Heart left ventricle (tissue), 16 donors: ENCODE results near the gene EIF3J. TPM values are rescaled to one million over a fixed set of nuclear protein-coding genes. Genes with fewer than 3 reads are reported as not detected.

Source experiments
- ATAC-seq, 4 donors: fragments of 200-7000 bp; cut with Tn5 transposase; one replicate each; pipeline ENCODE4 v1.9.1; 2020 to 2022; ENCODE audit warnings: moderate library complexity in 4 of 4, mild to moderate bottlenecking in 3 of 4, moderate number of reproducible peaks in 1 of 4
- DNase-seq, 5 donors: peaks; one replicate each; pipeline ENCODE4 v3.0.0-alpha.2; 2020
- H3K27ac ChIP-seq, 12 donors: fragments of 200-600 bp; sonication (generic) in 4 of 12; one replicate each; pipeline versions ENCODE4 v1.5.0 to v1.8.0; 2016 to 2022; ENCODE audit warnings: mild to moderate bottlenecking in 2 of 12
- H3K27me3 ChIP-seq, 9 donors: fragments of 200-600 bp; sonication (generic) in 2 of 9; one replicate each; pipeline versions ENCODE4 v1.5.1 to v1.8.0; 2016 to 2022; ENCODE audit warnings: mild to moderate bottlenecking in 3 of 9
- H3K36me3 ChIP-seq, 9 donors: fragments of 200-600 bp; sonication (generic) in 2 of 9; one replicate each; pipeline versions ENCODE4 v1.5.0 to v1.8.0; 2018 to 2022; ENCODE audit warnings: mild to moderate bottlenecking in 2 of 9
- H3K4me1 ChIP-seq, 12 donors: fragments of 200-600 bp; sonication (generic) in 4 of 12; one replicate each; pipeline versions ENCODE4 v1.5.0 to v1.8.0; 2016 to 2022; ENCODE audit warnings: mild to moderate bottlenecking in 3 of 12
- H3K4me3 ChIP-seq, 12 donors: fragments of 200-600 bp; sonication (generic) in 4 of 12; one replicate each; pipeline versions ENCODE4 v1.5.0 to v1.8.0; 2017 to 2022; ENCODE audit warnings: mild to moderate bottlenecking in 9 of 12, moderate library complexity in 4 of 12
- H3K9me3 ChIP-seq, 12 donors: fragments of 200-600 bp; sonication (generic) in 4 of 12; one replicate each; pipeline versions ENCODE4 v1.5.0 to v1.8.0; 2016 to 2022; ENCODE audit warnings: mild to moderate bottlenecking in 1 of 12
- POLR2A ChIP-seq, 2 donors: fragments of 450-650 bp; IDR thresholded peaks; one replicate each; pipeline ENCODE4 v1.6.1; 2017; ENCODE audit warnings: antibody characterized with exemption in 2 of 2, mild to moderate bottlenecking in 2 of 2, moderate library complexity in 2 of 2
- WGBS, 4 donors: extraction: QIAGEN DNeasy Blood & Tissue Kit in 2 of 4; methylation state at CpG; one replicate each; pipeline versions ENCODE4 v1.1.5 to v1.1.7; 2013 to 2018; 5-methylcytosine and 5-hydroxymethylcytosine counted together
- intact Hi-C, 10 donors: fragments of 100-400 bp; cut with DNase I; formaldehyde crosslinking; loops; one replicate each; pipeline versions ENCODE4 v1.11.1 to v1.14.2; 2022
- polyA plus RNA-seq, 2 donors: library from polyadenylated mRNA; stranded (reverse); fragments of 200-250 nt; gene quantifications; one replicate each; pipeline ENCODE4 v1.2.3, GENCODE V29; 2013
- total RNA-seq, 9 donors: library from RNA; depleted of rRNA in 2 of 9; stranded (reverse); fragments of >200 nt in 2 of 9; fragmentation: NEBNext Ultra II Directional in 3 of 9; extraction: Animal tissue kit (Norgen Biotek cat#: 25700) in 3 of 9; gene quantifications; one replicate each; pipeline versions ENCODE4 v1.1.0 to v1.2.4, GENCODE V29; 2016 to 2023
- TF ChIP-seq, protein P1 (sequence below), 12 donors: fragments of 200-600 bp; sonication (generic) in 4 of 12; IDR thresholded peaks; one replicate each; pipeline versions ENCODE4 v1.5.0 to v1.8.0; 2018 to 2022; ENCODE audit warnings: antibody characterized with exemption in 12 of 12, mild to moderate bottlenecking in 5 of 12
- donor health status: ischemic (EF 13 %, LVEDD 7.1; RV severe dilation, severe dysfunction).
- donor health status: healthy with polysubstance abuse.
- donor health status: DM: no; HTN: yes; CAD: no.
- donor health status: DM: no; HTN: no; CAD: no.
- donor health status: ischemic (EF 25% LVEDD 6.9; RV normal size, moderate dysfunction).
- donor health status: ischemic (EF 25% LVEDD 5.7; RV mildly dilated, moderate dysfunction).
- donor health status: healthy.
- donor health status: DM: yes; HTN: yes; CAD: no.
- donor health status: ischemic (EF 35%, LVEDD 5.7; RV mildly dilated, moderate dysfunction).
- donor health status: nonischemic (EF 11% LVEDD 7.7; RV severe dilation, severe dysfunction).
- donor health status: DM: yes; HTN: yes; CAD: no.
- donor health status: PGD.
- donor health status: ischemic (EF 29% LVEDD 5.4; RV normal size, mild dysfunction).
- donor health status: nonischemic (EF 23%, LVEDD 6.1; RV moderate dilation, normal function).

Gene EIF3J
- total and polyA plus RNA-seq, 11 donors, result 30.4 to 116 (median 71.6) TPM

GRCh38 chr15:44603126-44603525 is 66.2 kb downstream of the EIF3J start:
- peaks cover 0 to 100% (median 94%) of the 10 kb centered on the region in 9 donors for H3K36me3 ChIP-seq
- 96 to 98% (median 97%) methylated on average over 2 of the region's 2 CpGs for WGBS, 4 donors
- H3K4me1 ChIP-seq, result no peaks in the 10 kb centered on the region
- TF ChIP-seq, protein P1, sequence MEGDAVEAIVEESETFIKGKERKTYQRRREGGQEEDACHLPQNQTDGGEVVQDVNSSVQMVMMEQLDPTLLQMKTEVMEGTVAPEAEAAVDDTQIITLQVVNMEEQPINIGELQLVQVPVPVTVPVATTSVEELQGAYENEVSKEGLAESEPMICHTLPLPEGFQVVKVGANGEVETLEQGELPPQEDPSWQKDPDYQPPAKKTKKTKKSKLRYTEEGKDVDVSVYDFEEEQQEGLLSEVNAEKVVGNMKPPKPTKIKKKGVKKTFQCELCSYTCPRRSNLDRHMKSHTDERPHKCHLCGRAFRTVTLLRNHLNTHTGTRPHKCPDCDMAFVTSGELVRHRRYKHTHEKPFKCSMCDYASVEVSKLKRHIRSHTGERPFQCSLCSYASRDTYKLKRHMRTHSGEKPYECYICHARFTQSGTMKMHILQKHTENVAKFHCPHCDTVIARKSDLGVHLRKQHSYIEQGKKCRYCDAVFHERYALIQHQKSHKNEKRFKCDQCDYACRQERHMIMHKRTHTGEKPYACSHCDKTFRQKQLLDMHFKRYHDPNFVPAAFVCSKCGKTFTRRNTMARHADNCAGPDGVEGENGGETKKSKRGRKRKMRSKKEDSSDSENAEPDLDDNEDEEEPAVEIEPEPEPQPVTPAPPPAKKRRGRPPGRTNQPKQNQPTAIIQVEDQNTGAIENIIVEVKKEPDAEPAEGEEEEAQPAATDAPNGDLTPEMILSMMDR (IDR thresholded peaks at IDR 0.05), result no peak
- no peak for TF ChIP-seq POLR2A (IDR thresholded peaks at IDR 0.05)
- intact Hi-C loops, result no loop called here
- no peaks in the 10 kb centered on the region for H3K9me3 ChIP-seq
- no peak overlapping the region for H3K27ac ChIP-seq
- no peak for ATAC-seq
- no peak for DNase-seq
- H3K27me3 ChIP-seq, result no peaks in the 10 kb centered on the region
- no peak overlapping the region for H3K4me3 ChIP-seq

DNA sequence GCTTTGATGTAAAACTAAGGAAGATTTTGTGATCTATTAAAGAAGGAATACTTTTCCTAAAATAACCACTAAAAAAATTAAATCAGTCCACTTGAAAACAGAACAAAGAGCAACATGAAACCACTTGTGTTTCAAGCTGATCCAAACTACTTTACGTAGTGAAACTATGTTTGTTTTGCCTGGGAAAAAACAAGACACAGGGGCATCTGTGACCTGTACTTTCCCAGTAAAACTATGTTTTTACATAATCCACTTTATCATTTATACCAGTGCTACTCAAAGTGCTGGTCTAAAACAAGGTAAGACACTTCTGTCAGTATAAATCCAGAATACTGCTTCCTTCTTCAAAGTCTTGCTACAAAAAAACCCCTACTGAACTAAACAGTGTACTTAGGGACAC is 69.8 kb downstream of the EIF3J start:
- Histone ChIP-seq H3K4me1 (no peaks in the 10 kb centered on the region), H3K36me3 (peaks cover 0 to 100% (median 98%) of the 10 kb centered on the region in 9 donors), H3K27me3 (no peaks in the 10 kb centered on the region), H3K4me3 (no peak overlapping the region), H3K27ac (no peak overlapping the region), H3K9me3 (no peaks in the 10 kb centered on the region)
- TF ChIP-seq, protein P1 (IDR thresholded peaks at IDR 0.05), result no peak
- TF ChIP-seq POLR2A (IDR thresholded peaks at IDR 0.05), result no peak
- intact Hi-C loops, result loop anchor here in 1 of 10 donors (5.0 kb wide), 1 partner anchor 41 kb away; no protein-coding TSS in a partner anchor
- DNase-seq (no peak), ATAC-seq (no peak)
- 73 to 90% (median 82%) methylated on average over 1 of the region's 1 CpG for WGBS, 4 donors

Other genes with a start within 250 kb of the EIF3J start
- gene GOLM2, start 248.4 kb upstream of the EIF3J start, total RNA-seq, result 10 to 100 TPM; 20.8 to 54.7 (median 29.9) TPM
- gene GOLM2, start 248.4 kb upstream of the EIF3J start, polyA plus RNA-seq, result 10 to 100 TPM; 10.6 to 23.3 TPM
- gene CTDSPL2, start 109.5 kb upstream of the EIF3J start, total RNA-seq, result 10 to 100 TPM; 16.5 to 27.6 (median 19.8) TPM
- gene CTDSPL2, start 109.5 kb upstream of the EIF3J start, polyA plus RNA-seq, result 1 to 10 TPM; 3.0 to 9.6 TPM
- 10 to 100 TPM; 35.4 to 69.4 (median 48.8) TPM for gene SPG11, start 126.5 kb downstream of the EIF3J start, total RNA-seq
- gene SPG11, start 126.5 kb downstream of the EIF3J start, polyA plus RNA-seq, result 10 to 100 TPM; 17.5 to 24.1 TPM
- gene PATL2, start 174.2 kb downstream of the EIF3J start, total RNA-seq, result 1 to 10 TPM in 7 of 9 donors, under 1 TPM in 1, not detected in 1; 0.49 to 4.2 (median 2.6) TPM
- 1 to 10 TPM in 1 of 2 donors, under 1 TPM in 1; 0.44 to 3.3 TPM for gene PATL2, start 174.2 kb downstream of the EIF3J start, polyA plus RNA-seq
- gene B2M, start 174.4 kb downstream of the EIF3J start, total RNA-seq, result 1,000 to 10,000 TPM; 1,033 to 5,448 (median 1,200) TPM
- gene B2M, start 174.4 kb downstream of the EIF3J start, polyA plus RNA-seq, result 1,000 to 10,000 TPM in 1 of 2 donors, 100 to 1,000 TPM in 1; 808 to 1,959 TPM
- 100 to 1,000 TPM in 1 of 9 donors, 10 to 100 TPM in 8; 32.6 to 122 (median 60.7) TPM for gene TRIM69, start 199.4 kb downstream of the EIF3J start, total RNA-seq
- 10 to 100 TPM; 39.1 to 53.9 TPM for gene TRIM69, start 199.4 kb downstream of the EIF3J start, polyA plus RNA-seq